Measurements from ENCODE around the gene COX7A1.

COX7A1 gene

GRCh38 chr19:36113425-36113824 lies 38.8 kb downstream of the COX7A1 start:
- DNase-seq (ENCODE audit: low read depth in 3 of 3, low spot score in 1 of 3) = no peak

- no peak for DNase-seq (ENCODE audit: low read depth in 3 of 3, low spot score in 1 of 3)
Measured at GRCh38 chr19:36112678-36113077, 39.6 kb downstream of the COX7A1 start.

GRCh38 chr19:36111200-36111539 lies 41.1 kb downstream of the COX7A1 start:
- DNase-seq (ENCODE audit: low read depth in 3 of 3, low spot score in 1 of 3) = no peak

- no peak for DNase-seq (ENCODE audit: low read depth in 3 of 3, low spot score in 1 of 3)
Measured at GRCh38 chr19:36110487-36111199, 41.6 kb downstream of the COX7A1 start, which contains the start of gene OVOL3. Gene OVOL3 (plus strand): TSS chr19:36111143. CDS start chr19:36111203, 60 bp downstream.

- no peak for DNase-seq (ENCODE audit: low read depth in 3 of 3, low spot score in 1 of 3)
Measured at GRCh38 chr19:36108684-36109083, 43.6 kb downstream of the COX7A1 start.

- no peak for DNase-seq (ENCODE audit: low read depth in 3 of 3, low spot score in 1 of 3)
Measured at GRCh38 chr19:36106991-36107390, 45.3 kb downstream of the COX7A1 start.

GRCh38 chr19:36106441-36106840 lies 45.8 kb downstream of the COX7A1 start:
- no peak for DNase-seq (ENCODE audit: low read depth in 3 of 3, low spot score in 1 of 3)

GRCh38 chr19:36103842-36104552 lies 48.2 kb downstream of the COX7A1 start:
- no peak for DNase-seq (ENCODE audit: low read depth in 3 of 3, low spot score in 1 of 3)

- no peak for DNase-seq (ENCODE audit: low read depth in 3 of 3, low spot score in 1 of 3)
Measured at GRCh38 chr19:36103040-36103626, 49.1 kb downstream of the COX7A1 start.

- DNase-seq (ENCODE audit: low read depth in 3 of 3, low spot score in 1 of 3) = no peak
Measured at GRCh38 chr19:36101550-36102327, 50.5 kb downstream of the COX7A1 start.

Measured in stimulated activated CD4-positive, alpha-beta T cell treated with anti-CD3 and anti-CD28 coated beads, TNF-alpha, amount 100 ng/mL, for 1 hour (primary cell).